Thoracic aorta (tissue), 2 donors: ENCODE results near the gene GMDS. TPM values are rescaled to one million over a fixed set of nuclear protein-coding genes. Genes with fewer than 3 reads are reported as not detected.

Experiments used
- ATAC-seq: fragments of 150-250 bp; one replicate; pipeline ENCODE4 v1.8.0; 2017; ENCODE audit warnings: low read depth; ENCODE audit not compliant: insufficient number of reproducible peaks, low FRiP score
- DNase-seq: peaks from one replicate; pipeline ENCODE4 v3.0.0-alpha.2; 2020; ENCODE audit warnings: low spot score
- H3K27ac ChIP-seq, 2 donors: fragments of 200-600 bp; sonication (generic); 1 replicate in 1 of 2; 2 replicates in 1 of 2; pipeline ENCODE4 v1.5.1; 2016; ENCODE audit warnings: mild to moderate bottlenecking in 2 of 2, moderate library complexity in 2 of 2
- H3K27me3 ChIP-seq: fragments of 200-600 bp; sonication (generic); replicated peaks from 2 replicates; pipeline ENCODE4 v1.6.0; 2016; ENCODE audit warnings: mild to moderate bottlenecking; ENCODE audit not compliant: insufficient read depth
- H3K36me3 ChIP-seq: fragments of 200-600 bp; sonication (generic); one replicate; pipeline ENCODE4 v1.5.1; 2016
- H3K4me1 ChIP-seq, 2 donors: fragments of 200-600 bp; sonication (generic); 1 replicate in 1 of 2; 2 replicates in 1 of 2; pipeline versions ENCODE4 v1.5.1 to v1.6.0; 2016; ENCODE audit warnings: low read depth in 2 of 2, mild to moderate bottlenecking in 1 of 2; ENCODE audit not compliant: control insufficient read depth in 1 of 2
- H3K4me3 ChIP-seq: fragments of 200-600 bp; sonication (generic); 2 replicates; pipeline ENCODE4 v1.5.1; 2016; ENCODE audit warnings: mild to moderate bottlenecking
- H3K9me3 ChIP-seq: fragments of 200-600 bp; sonication (generic); 2 replicates; pipeline ENCODE4 v1.5.1; 2016
- total RNA-seq, 2 donors: library from RNA; depleted of rRNA; stranded (reverse); fragments of >200 nt; gene quantifications; one replicate each; pipeline versions ENCODE4 v1.1.0 to v1.2.3, GENCODE V29; 2016
- TF ChIP-seq, protein P1 (sequence below): fragments of 200-600 bp; sonication (generic); IDR thresholded peaks from one replicate; pipeline ENCODE4 v1.5.1; 2019; ENCODE audit warnings: antibody characterized with exemption

GMDS gene
- total RNA-seq, 2 donors from 2014 or later, result 87.8 to 87.9 TPM

DNA sequence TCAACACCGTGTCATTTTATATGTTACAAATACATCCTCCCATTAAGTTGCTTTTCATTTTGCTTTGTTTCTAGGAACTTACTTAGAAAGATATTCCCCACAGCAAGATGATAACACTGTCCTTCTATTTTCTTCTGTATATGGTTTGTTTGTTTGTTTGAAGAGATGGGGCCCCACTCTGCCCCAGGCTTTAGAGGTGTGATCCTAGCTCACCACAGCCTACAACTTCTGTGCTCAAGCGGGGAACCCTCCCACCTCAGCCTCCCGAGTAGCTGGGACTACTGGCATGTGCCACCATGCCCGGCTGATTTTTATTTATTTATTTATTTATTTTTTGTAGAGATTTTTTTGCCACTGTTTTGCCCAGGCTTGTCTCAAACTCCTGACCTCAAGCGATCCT, 14.2 kb upstream of the GMDS start:
- TF ChIP-seq, protein P1, sequence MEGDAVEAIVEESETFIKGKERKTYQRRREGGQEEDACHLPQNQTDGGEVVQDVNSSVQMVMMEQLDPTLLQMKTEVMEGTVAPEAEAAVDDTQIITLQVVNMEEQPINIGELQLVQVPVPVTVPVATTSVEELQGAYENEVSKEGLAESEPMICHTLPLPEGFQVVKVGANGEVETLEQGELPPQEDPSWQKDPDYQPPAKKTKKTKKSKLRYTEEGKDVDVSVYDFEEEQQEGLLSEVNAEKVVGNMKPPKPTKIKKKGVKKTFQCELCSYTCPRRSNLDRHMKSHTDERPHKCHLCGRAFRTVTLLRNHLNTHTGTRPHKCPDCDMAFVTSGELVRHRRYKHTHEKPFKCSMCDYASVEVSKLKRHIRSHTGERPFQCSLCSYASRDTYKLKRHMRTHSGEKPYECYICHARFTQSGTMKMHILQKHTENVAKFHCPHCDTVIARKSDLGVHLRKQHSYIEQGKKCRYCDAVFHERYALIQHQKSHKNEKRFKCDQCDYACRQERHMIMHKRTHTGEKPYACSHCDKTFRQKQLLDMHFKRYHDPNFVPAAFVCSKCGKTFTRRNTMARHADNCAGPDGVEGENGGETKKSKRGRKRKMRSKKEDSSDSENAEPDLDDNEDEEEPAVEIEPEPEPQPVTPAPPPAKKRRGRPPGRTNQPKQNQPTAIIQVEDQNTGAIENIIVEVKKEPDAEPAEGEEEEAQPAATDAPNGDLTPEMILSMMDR, result no peak
- ATAC-seq, result no peak

DNA sequence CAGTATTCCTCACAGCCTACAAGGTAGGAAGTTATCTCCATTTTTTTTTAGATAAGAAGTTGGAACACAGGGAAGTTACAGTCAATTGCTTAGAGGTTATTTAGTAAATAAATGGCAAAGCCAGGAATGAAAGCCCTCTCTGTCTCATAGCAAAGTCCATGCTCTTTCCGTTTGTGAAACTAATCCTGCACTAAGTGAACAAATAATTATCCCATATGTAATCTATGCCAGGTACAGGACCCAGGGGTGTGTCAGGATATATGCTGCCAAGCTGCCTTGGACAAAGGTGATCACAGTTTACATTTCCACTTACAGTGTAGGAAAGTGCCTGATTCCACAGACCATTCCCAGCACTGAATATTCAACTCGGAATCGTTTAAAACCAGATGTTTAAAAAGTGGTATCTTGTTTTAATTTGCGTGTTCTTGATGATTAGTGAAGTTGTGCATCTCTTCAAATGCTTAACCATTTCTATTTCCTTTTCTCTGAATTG, 13.6 kb upstream of the GMDS start:
- DNase-seq, result no peak
- no peak overlapping the region for H3K4me3 ChIP-seq
- no peaks in the 10 kb centered on the region for H3K4me1 ChIP-seq
- TF ChIP-seq, protein P1, result no peak
- ATAC-seq, result no peak
- no peak overlapping the region for H3K27ac ChIP-seq
- H3K36me3 ChIP-seq, result peaks cover 3% of the 10 kb centered on the region
- no peaks in the 10 kb centered on the region for H3K27me3 ChIP-seq
- H3K9me3 ChIP-seq, result peaks cover 3% of the 10 kb centered on the region

More for the DNA sequence above, 14.2 kb upstream of the GMDS start:
- no peaks in the 10 kb centered on the region for H3K27me3 ChIP-seq
- no peak for DNase-seq
- no peak overlapping the region for H3K27ac ChIP-seq
- peaks cover 3% of the 10 kb centered on the region for H3K9me3 ChIP-seq
- H3K36me3 ChIP-seq, result peaks cover 6% of the 10 kb centered on the region
- H3K4me3 ChIP-seq, result no peak overlapping the region
- H3K4me1 ChIP-seq, result no peaks in the 10 kb centered on the region

DNA sequence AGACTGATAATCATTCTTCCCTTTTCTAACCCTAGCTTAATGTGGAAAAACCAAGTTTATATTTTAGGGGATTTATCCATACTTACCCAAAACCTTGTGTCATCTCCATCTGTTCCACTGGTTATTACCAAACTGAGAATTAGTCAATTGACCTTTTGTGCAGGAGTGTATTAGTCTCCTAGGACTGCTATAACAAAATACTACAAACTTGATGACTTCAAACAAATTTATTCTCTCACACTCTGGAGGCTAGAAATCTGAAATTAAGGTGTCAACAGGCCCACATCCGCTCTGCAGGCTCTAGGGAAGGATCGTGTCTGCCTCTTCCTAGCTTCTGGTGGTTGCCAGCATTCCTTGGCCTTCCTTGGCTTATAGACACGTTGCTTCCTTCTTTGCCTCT, 12.7 kb upstream of the GMDS start:
- Histone ChIP-seq H3K4me1 (no peaks in the 10 kb centered on the region), H3K9me3 (peaks cover 3% of the 10 kb centered on the region), H3K36me3 (no peaks in the 10 kb centered on the region), H3K4me3 (no peak overlapping the region), H3K27ac (no peak overlapping the region), H3K27me3 (no peaks in the 10 kb centered on the region)
- ATAC-seq (no peak), DNase-seq (no peak)
- TF ChIP-seq, protein P1, result no peak

DNA sequence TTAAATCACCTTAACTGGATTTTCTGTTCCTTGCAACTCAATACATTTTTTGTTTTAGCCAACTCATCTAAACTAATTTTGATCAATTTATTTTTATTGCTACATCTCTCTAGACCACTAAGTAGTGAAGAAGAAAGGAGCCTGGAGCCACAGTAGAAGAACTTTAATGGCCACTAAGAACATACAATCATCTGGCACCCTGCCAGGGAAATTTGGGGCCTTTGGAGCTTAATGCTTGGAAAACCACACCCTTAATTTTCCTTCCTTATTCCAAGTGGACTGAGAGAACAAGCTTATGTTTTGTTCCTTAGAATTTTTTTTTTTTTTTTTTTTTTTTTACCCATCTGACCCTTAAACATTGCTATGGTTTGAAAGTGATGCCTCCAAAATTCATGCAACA, 12.0 kb upstream of the GMDS start:
- H3K9me3 ChIP-seq, result peaks cover 3% of the 10 kb centered on the region
- H3K4me3 ChIP-seq, result no peak overlapping the region
- no peaks in the 10 kb centered on the region for H3K4me1 ChIP-seq
- DNase-seq (no peak), ATAC-seq (no peak)
- no peak overlapping the region for H3K27ac ChIP-seq
- no peaks in the 10 kb centered on the region for H3K36me3 ChIP-seq
- TF ChIP-seq, protein P1, result no peak
- no peaks in the 10 kb centered on the region for H3K27me3 ChIP-seq

DNA sequence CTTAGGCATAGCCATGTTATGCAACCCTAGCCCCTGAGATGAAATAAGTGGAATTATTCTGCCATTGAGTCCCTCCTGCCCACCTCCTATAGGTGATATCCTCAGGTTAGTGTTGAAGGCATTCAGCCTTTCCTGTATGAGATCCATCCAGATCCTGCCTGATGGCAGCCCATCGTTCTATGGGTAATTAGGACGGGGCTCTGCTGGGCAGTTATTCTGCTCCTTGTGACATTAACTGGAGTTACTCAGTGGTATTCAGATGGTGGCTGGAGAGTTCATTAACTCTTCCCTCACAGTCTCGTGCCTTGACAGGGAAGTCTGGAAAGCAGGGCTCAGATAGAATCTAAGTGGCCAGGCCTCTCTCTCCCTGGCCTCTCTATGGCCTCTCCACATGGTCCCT, 9.3 kb upstream of the GMDS start:
- no peaks in the 10 kb centered on the region for H3K36me3 ChIP-seq

More for the DNA sequence above, 9.3 kb upstream of the GMDS start:
- Histone ChIP-seq H3K4me1 (no peaks in the 10 kb centered on the region), H3K9me3 (peaks cover 3% of the 10 kb centered on the region), H3K4me3 (no peak overlapping the region), H3K27me3 (no peaks in the 10 kb centered on the region), H3K27ac (no peak overlapping the region)
- DNase-seq (no peak), ATAC-seq (no peak)
- TF ChIP-seq, protein P1, result no peak
